KOPT-K1 (cell line): ENCODE results near the gene RNF225.
"Not testable (repeated sequence)": the region's sequence is repeated elsewhere in the genome, so short reads cannot be mapped to it uniquely, and the experiment has no call there.

Experiments used
- H3K27ac ChIP-seq: fragments of 200-600 bp; sonication (generic); 2 replicates; pipeline ENCODE4 v1.5.1; 2016; ENCODE audit warnings: antibody characterized with exemption, mild to moderate bottlenecking, low read depth, low read length; ENCODE audit not compliant: poor library complexity, severe bottlenecking
- H3K36me3 ChIP-seq: fragments of 200-600 bp; sonication (generic); 2 replicates; pipeline ENCODE4 v1.5.1; 2017; ENCODE audit warnings: antibody characterized with exemption, mild to moderate bottlenecking, low read length, moderate library complexity; ENCODE audit not compliant: insufficient read depth
- H3K9me3 ChIP-seq: fragments of 200-600 bp; sonication (generic); 2 replicates; pipeline ENCODE4 v1.5.1; 2017; ENCODE audit warnings: antibody characterized with exemption, low read length, mild to moderate bottlenecking; ENCODE audit not compliant: insufficient read depth, poor library complexity, severe bottlenecking

The RNF225 gene

GRCh38 chr19:58395220-58395978, at the start of gene RNF225:
Gene RNF225 (plus strand): TSS chr19:58395656. CDS start chr19:58396090, 434 bp downstream.
- H3K36me3 ChIP-seq = peaks cover 64% of the 10 kb centered on the region

DNA sequence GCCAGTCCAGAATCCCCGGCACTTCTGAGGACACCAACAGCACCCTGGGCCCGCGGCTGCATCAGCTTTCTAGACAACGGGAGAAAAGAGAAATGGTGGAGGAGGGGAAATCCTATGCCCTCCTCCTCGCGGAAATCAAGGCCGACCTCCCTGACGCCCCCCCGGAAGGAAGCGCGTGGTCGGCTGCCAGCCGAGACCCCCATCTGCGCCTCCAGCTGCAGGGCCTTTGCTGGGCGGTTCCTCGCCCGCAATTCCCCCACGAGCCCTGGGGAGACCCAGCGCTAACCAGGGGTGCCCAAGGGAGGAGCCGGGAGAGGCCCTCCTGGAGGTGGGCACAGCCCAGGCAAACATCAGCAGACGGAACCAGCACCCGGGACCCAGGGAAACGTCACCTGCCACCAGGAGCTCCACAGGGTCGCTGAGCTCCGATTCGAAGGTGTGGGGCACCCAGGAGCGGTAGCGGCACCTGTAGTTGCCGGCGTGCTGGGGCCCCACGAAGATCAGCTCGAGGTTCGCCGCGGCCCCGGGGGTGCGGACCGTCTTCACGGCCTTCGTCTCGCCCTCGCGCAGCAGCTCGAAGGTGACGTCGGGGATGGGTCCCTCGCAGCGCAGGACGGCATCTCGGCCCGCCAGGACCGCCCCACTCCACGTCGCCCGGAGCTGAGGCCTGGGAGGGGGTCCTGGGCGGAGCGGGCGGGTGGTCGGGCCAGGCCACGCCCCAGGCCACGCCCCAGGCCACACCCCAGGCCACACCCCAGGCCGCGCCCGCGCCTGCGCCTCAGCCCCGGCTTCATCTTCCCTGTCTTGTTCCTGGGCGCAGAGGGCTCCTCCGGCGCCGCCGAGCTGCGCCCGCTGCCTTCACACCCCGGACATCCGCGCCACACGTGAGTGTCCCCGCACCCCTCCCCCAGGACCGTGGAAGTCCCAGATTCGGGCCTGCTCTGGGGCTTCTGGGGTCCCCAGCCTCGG, 48.2 kb upstream of the RNF225 start:
- Histone ChIP-seq H3K9me3 (no peaks in the 10 kb centered on the region), H3K27ac (peak overlapping the region; percentile 84), H3K36me3 (peaks cover 6% of the 10 kb centered on the region; the same call in 1 of the 2 replicates)

More at GRCh38 chr19:58395220-58395978, at the start of gene RNF225:
- no peak within 1 kb of the TSS for H3K27ac ChIP-seq
- H3K9me3 ChIP-seq = no peaks in the 10 kb centered on the region

DNA sequence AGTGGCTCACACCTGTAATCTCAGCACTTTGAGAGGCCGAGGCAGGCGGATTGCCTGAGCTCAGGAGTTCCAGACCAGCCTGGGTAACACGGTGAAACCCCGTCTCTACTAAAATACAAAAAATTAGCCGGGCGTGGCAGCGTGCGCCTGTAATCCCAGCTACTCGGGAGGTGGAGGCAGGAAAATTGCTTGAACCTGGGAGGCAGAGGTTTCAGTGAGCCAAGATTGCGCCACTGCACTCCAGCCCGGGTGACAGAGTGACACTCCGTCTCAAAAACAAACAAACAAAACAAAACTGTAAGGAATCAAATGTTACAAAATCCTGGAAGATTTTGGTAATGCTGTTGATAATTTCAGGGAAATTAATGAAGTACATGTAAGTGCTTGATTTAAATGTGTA, 47.4 kb upstream of the RNF225 start:
- not testable (repeated sequence) for H3K36me3 ChIP-seq, H3K9me3 ChIP-seq
- H3K27ac ChIP-seq = peak overlapping the region; percentile 84

DNA sequence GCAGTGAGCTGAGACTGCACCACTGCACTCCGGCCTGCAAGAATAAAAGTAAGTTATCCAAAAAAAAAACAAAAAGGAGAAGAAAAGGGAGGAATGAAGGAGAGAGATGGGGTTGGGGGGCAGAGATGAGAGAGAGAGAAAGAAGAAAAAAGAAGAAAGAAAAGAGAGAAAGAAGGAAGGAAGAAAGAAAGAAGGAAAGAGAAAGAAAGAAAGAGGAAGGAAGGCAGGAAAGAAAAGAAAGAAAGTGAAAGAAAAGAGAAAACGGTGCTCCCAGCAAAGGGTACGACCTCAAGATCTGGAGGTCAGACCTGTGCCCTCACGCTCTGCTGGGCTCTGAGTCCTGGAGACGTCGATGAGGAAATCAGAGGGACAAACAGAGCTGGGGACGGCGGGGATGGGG, 45.9 kb upstream of the RNF225 start:
- no peaks in the 10 kb centered on the region for H3K9me3 ChIP-seq
- H3K36me3 ChIP-seq = peaks cover 17% of the 10 kb centered on the region; the same call in 1 of the 2 replicates
- no peak overlapping the region for H3K27ac ChIP-seq

GRCh38 chr19:58350001-58350861, 45.2 kb upstream of the RNF225 start:
- Histone ChIP-seq H3K9me3 (no peaks in the 10 kb centered on the region), H3K36me3 (peaks cover 17% of the 10 kb centered on the region; the same call in 1 of the 2 replicates), H3K27ac (no peak overlapping the region)

GRCh38 chr19:58350871-58351557, 44.4 kb upstream of the RNF225 start:
- Histone ChIP-seq H3K9me3 (no peaks in the 10 kb centered on the region), H3K27ac (no peak overlapping the region), H3K36me3 (peaks cover 17% of the 10 kb centered on the region; the same call in 1 of the 2 replicates)

DNA sequence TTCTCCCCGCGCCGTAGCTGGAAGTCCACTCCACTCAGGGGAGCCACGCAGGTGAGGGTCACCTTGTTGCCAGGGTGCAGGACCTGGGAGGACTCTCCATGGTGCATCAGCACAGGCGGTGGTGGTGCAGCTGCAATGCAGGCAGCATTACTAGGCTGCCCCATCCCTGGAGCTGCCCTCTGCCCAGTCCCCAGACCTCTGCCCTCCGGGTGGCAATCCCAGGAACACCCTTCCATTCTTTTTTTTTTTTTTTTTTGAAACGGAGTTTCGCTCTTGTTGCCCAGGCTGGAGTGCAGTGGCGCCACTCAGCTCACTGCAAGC, 43.9 kb upstream of the RNF225 start:
- Histone ChIP-seq H3K36me3 (peaks cover 17% of the 10 kb centered on the region; the same call in 1 of the 2 replicates), H3K9me3 (no peaks in the 10 kb centered on the region), H3K27ac (no peak overlapping the region)

- Histone ChIP-seq H3K9me3 (no peaks in the 10 kb centered on the region), H3K36me3 (peaks cover 17% of the 10 kb centered on the region; the same call in 1 of the 2 replicates), H3K27ac (no peak overlapping the region)
These were observed 43.3 kb upstream of the RNF225 start for GRCh38 chr19:58351990-58352755.

DNA sequence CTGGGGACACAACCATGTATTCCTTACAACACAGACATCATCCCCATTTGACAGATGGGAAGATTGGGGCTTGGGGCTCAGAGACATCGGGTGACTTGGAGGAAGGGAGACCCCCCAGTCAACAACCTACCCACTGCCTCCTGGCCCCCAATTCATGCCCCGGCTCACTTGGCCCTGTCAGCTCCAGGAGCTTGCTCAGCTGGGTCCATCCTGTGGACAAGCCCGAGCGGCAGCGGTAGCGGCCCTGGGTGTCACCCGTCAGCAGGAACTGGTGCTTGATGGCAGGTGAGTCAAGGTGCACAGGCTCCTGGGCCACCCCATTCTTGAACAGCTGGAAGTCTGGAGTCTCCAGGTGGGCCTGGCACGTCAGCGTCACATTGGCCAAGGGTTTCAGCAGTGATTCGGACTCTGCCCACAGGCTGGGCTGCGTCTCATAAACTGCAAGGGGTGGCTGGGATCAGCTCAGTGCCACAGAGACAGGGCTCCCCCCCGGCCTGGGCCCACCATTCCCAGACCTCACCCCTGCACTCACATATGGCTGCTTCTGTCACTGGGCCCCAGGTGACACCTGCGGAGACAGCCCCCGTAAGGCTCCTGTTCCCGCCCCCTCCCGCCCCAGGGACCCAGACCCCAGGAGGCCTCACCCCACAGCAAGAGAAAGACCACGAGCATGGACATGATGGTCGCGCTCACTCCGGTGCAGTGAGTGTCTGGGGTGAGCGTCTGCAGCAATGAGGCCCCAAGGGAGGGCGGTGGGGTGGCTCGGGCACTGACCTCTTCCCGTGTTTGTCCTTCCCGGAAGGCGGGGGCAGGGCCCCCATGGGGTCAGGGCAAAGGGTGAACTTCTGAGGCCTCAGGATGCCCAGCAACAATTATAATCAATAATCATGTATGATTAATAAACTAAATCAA, 42.4 kb upstream of the RNF225 start, which contains the start of gene A1BG:
Gene A1BG, minus strand, starts transcription at position 733 of the 912 bp plus-strand sequence. Its CDS starts 55 bp downstream, at position 678.
- no peaks in the 10 kb centered on the region for H3K9me3 ChIP-seq
- peaks cover 17% of the 10 kb centered on the region; the same call in 1 of the 2 replicates for H3K36me3 ChIP-seq
- H3K27ac ChIP-seq = no peak within 1 kb of the TSS

- Histone ChIP-seq H3K9me3 (no peaks in the 10 kb centered on the region), H3K27ac (no peak overlapping the region), H3K36me3 (peaks cover 17% of the 10 kb centered on the region; the same call in 1 of the 2 replicates)
These were observed 41.6 kb upstream of the RNF225 start for GRCh38 chr19:58353717-58354477.

GRCh38 chr19:58354478-58355030, 40.9 kb upstream of the RNF225 start:
- peaks cover 17% of the 10 kb centered on the region; the same call in 1 of the 2 replicates for H3K36me3 ChIP-seq
- H3K9me3 ChIP-seq = no peaks in the 10 kb centered on the region
- H3K27ac ChIP-seq = no peak overlapping the region
